Measurements from ENCODE around the gene LASP1. TPM values are rescaled to one million over a fixed set of nuclear protein-coding genes. Genes with fewer than 3 reads are reported as not detected.

Gene LASP1
- total and polyA plus RNA-seq, 2 of the 8 experiments (the other 6 are each of a cell fraction or from before 2014, with no cell fraction given) = 114 to 180 TPM

GRCh38 chr17:38853292-38854219 is 16.3 kb upstream of the LASP1 start, which contains the start of gene RPL23:
Gene RPL23, minus strand, starts transcription at chr17:38853721. Its CDS starts 11 bp downstream, at chr17:38853710.
- POLR2A ChIA-PET (ENCODE audit: partially characterized antibody) = interaction anchor here (0.8 to 15.5 kb wide), 44 partner anchors 16 to 347 kb away, joined by 3 to 468 read pairs (median 4); partner anchors contain the start of genes CWC25, FBXO47, LASP1 and LASP1NB
- Histone ChIP-seq H3K4me2 (ENCODE audit: insufficient read depth in 1 of 2, low read depth in 2 of 2, low read length in 2 of 2) (peak within 1 kb of the TSS; percentile 88 to 95), H4K91ac (replicated peaks; ENCODE audit: insufficient read length, low read length) (peak within 1 kb of the TSS; percentile 90), H4K8ac (ENCODE audit: extremely low read depth, insufficient read depth, low read length) (peak within 1 kb of the TSS; percentile 99; the same call in 1 of the 2 replicates), H4K5ac (ENCODE audit: insufficient read length, low read depth, low read length) (peak within 1 kb of the TSS; percentile 94), H3K4me3 (ENCODE audit: extremely low read depth in 1 of 4, insufficient read depth in 2 of 4, low read depth in 3 of 4, low read length in 4 of 4) (peak within 1 kb of the TSS; percentile 90 to 100 (median 97)), H2BK12ac (ENCODE audit: low read depth, low read length) (peak within 1 kb of the TSS; percentile 94; the same call in 1 of the 2 replicates), H3K9ac (replicated peaks in 1 of 4; ENCODE audit: extremely low read depth in 1 of 4, low read depth in 3 of 4, low read length in 3 of 4) (peak within 1 kb of the TSS; percentile 93 to 99 (median 96)), H3K23ac (ENCODE audit: insufficient read length) (no peak within 1 kb of the TSS), H2BK120ac (replicated peaks; ENCODE audit: low read depth, low read length) (no peak within 1 kb of the TSS), H2BK15ac (ENCODE audit: low read length) (no peak within 1 kb of the TSS), H3K79me2 (ENCODE audit: control insufficient read depth in 1 of 2, insufficient read depth in 2 of 2, low read length in 2 of 2) (peaks cover 22 to 35% of the 10 kb centered on the region in 2 experiments), H4K20me1 (replicated peaks in 1 of 2; ENCODE audit: control insufficient read depth in 1 of 2, insufficient read depth in 2 of 2, low read length in 2 of 2) (peaks cover 6 to 19% of the 10 kb centered on the region in 2 experiments), H2AK5ac (ENCODE audit: low read depth, low read length) (peak within 1 kb of the TSS; percentile 87), H3K14ac (ENCODE audit: insufficient read length) (peak within 1 kb of the TSS; percentile 63), H2BK5ac (ENCODE audit: low read depth, low read length) (peak within 1 kb of the TSS; percentile 99), H3K9me3 (ENCODE audit: insufficient read depth in 2 of 2, low read depth in 1 of 2, low read length in 1 of 2) (no peaks in the 10 kb centered on the region), H2BK20ac (ENCODE audit: low read length) (no peak within 1 kb of the TSS), H3K4me1 (replicated peaks in 1 of 4; ENCODE audit: control insufficient read depth in 3 of 4, insufficient read depth in 4 of 4, low read length in 3 of 4) (peaks cover 3 to 10% (median 5%) of the 10 kb centered on the region in 4 experiments; a peak in 5 of 7 replicates), H2AFZ (ENCODE audit: low read length) (peak within 1 kb of the TSS; percentile 72), H3K27me3 (replicated peaks in 1 of 4; ENCODE audit: control insufficient read depth in 3 of 4, extremely low read depth in 1 of 4, insufficient read depth in 3 of 4, low read length in 3 of 4) (no peaks in the 10 kb centered on the region), H3K36me3 (ENCODE audit: control insufficient read depth in 2 of 4, insufficient read depth in 4 of 4, low read length in 3 of 4) (peaks cover 37 to 45% (median 42%) of the 10 kb centered on the region in 4 experiments), H3K56ac (replicated peaks; ENCODE audit: insufficient read length, low read depth, low read length) (peak within 1 kb of the TSS; percentile 36), H3K4ac (replicated peaks; ENCODE audit: insufficient read length, low read depth, low read length) (peak within 1 kb of the TSS; percentile 100), H3K79me1 (ENCODE audit: low read depth, low read length) (no peaks in the 10 kb centered on the region; the same call in none of the 2 replicates), H3K27ac (ENCODE audit: low read depth, low read length) (peak within 1 kb of the TSS; percentile 97), H3K18ac (ENCODE audit: extremely low read depth, low read length) (peak within 1 kb of the TSS; percentile 97), H3K23me2 (ENCODE audit: low read depth, low read length) (peaks cover 10% of the 10 kb centered on the region)
- FAIRE-seq (no peak), DNase-seq (ENCODE audit: low read depth in 1 of 2, low spot score in 2 of 2) (peak; percentile 85 to 90)
- CTCF ChIA-PET (ENCODE audit: partially characterized antibody) = interaction anchor here (0.6 to 2.6 kb wide), 16 partner anchors 10 to 768 kb away, joined by 3 to 10 read pairs (median 4); no protein-coding TSS in a partner anchor
- 3% methylated on average over 48 of the region's 48 CpGs; no CpG with 5 or more reads in 1 of the 2 experiments for WGBS, 2 experiments (ENCODE audit: extremely low coverage in 1 of 2, insufficient coverage in 1 of 2, insufficient read length in 1 of 2, insufficient replicate concordance in 2 of 2, low coverage in 1 of 2, low lambda C conversion rate in 2 of 2, missing lambda C conversion rate in 1 of 2)
- TF ChIP-seq SP1 (IDR thresholded peaks at IDR 0.05; ENCODE audit: low read depth, low read length) (peak; percentile 82), TEAD4 (IDR thresholded peaks at IDR 0.05; ENCODE audit: low read depth, low read length) (0 out of 2 replicates have a peak, but pooled peaks have one; percentile 4), PHF8 (conservative IDR thresholded peaks at IDR 0.05; ENCODE audit: low read depth, low read length) (peak; percentile 95), E2F6 (IDR thresholded peaks at IDR 0.05) (peak; percentile 24; the same call in 1 of the 2 replicates), RAD21 (IDR thresholded peaks at IDR 0.05 in 1 of 2, conservative IDR thresholded peaks at IDR 0.05 in 1 of 2; ENCODE audit: low read depth in 2 of 2, low read length in 2 of 2) (no peak), CTBP2 (IDR thresholded peaks at IDR 0.05; ENCODE audit: borderline replicate concordance, insufficient read depth, insufficient read length, low read length) (no peak), SUZ12 (IDR thresholded peaks at IDR 0.05; ENCODE audit: low read length) (no peak)

Measured in H1 (cell line).